ENCODE measurements around the gene HOXA6.

The HOXA6 gene

DNA sequence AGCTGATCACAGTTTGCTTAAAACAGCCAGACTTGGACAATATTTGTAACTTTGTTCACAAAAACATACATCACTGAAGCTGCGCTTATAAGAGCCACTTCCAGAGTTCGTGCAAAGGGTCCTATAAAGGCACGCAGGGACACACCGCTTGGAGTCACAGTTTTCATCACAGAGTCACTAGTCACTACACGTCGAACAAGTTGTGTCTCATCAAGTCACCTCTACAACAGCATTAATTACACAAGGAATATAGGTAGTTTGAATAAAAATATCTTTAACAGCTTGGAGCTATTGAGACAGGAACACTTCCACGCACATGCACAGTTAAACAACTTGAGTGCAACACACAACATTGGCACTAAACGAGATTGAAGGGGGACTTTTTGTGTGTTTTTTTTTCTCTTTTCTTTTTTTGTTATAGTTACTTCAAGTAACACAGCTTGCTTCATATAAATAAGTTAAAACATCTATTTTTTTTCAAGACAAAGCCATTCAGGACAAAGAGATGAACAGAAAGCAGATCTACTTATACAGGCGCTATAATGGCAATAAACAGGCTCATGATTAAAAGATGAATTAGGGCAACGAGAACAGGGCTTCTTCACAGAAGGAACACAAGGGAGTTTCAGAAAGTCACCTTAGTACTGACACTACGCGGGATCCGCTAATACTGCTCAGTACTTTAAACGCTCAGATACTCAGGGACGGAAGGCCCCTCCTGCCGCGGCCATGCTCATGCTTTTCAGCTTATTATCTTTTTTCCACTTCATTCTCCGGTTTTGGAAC, 6.2 kb downstream of the HOXA6 start:
- no peak for DNase-seq

DNA sequence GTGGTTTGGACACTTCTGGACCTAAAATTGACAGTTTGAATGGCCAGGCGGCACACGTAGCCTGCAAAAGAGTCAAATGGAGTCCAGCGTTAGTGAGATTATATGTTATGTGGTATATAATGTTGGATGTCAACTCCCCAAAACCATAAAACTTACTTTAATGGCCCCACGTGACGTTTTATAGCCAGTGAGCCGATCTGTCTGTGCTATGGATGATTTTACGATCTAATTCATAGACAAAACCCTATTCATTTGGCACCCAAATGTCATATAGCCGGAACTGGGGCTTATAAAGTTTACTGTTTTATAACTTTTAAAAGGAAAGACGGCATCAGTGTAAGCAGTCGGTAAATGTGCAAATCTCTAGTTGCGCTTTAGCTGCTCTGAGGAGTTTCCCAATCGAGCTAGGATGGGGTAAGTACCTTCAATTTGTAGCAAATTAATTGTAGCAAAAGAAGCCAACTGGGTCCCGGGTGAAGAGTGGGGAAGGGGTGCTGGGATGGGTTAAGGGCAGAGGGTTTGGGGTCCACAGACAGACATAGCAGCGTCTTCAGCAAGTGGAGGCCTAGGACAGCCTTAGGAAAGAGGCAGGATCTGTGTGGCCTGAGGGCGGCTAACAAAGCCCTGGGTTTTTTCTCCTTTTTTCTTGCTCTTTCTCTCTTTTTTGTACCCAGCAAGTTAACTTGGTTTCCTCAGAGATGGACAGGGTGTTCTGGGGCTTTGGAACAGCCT, 7.3 kb downstream of the HOXA6 start:
- DNase-seq: no peak

GRCh38 chr7:27139334-27140125, 8.0 kb downstream of the HOXA6 start:
- no peak for DNase-seq

DNA sequence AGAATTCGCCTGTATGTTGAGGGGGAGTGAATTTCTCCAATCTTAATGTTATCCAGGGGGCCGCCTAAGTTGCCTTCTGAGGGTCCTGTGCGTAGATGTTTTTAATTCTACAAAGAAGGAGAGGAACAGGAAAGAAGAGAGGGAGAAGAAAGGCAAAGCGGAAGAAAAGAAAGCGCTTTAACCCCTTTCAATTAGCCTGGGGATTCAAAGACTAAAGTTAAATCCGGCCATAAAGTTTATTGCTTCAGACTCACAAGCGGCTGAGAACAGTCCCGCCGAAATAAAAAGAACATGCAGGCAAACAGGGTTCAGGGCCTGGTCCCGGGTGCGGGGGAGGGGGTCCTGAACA, 8.6 kb downstream of the HOXA6 start:
- DNase-seq: no peak

DNA sequence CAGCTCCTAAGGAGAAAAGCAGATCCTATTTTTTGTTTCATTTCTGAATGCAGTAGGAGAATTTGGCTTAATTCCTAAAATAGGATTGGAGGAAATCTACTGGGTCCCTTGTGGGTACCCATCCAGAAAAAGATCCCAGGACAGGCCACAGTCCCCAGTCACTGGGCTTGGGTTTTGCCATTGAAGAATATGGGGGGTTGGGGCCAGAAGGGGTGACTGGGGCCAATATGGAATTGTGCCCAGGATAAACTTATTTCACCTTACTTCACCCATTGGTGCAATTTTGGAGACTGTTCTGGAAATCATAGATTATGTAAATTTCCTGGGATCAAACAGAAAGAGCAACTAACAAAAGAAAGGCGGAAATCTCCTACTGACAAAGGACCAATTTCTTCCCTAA, 9.1 kb downstream of the HOXA6 start:
- no peak for DNase-seq

DNA sequence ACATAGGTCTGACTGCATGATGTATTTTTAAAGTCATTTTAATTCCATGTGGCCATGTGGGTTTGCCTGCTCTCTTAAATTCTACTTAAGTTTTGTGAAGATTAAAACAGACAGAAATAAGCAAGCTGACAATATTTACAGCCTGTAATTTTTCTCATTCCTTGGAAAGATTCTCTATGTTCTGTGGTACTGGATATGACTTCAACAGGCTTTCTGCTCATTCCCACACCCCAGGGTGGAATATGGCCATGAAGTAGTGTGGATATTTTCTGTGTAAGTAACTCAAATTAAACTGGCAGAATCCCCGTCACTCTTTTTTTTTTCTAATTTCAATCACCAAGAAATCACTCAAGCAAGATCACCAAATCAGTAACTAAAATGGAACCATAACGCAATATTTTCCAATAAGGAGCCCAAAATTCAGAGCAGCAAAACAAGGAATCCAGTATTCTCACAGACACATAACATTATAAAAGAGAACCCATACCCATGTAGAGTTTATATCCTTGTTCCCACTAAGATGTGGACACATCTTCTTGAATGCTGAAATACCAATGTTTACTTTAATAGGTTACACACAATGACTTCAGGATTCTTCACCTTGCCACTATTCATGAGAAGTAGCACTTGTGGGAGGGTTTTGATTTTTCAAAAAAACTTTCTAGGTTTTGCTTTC, 9.8 kb downstream of the HOXA6 start:
- DNase-seq: no peak

DNA sequence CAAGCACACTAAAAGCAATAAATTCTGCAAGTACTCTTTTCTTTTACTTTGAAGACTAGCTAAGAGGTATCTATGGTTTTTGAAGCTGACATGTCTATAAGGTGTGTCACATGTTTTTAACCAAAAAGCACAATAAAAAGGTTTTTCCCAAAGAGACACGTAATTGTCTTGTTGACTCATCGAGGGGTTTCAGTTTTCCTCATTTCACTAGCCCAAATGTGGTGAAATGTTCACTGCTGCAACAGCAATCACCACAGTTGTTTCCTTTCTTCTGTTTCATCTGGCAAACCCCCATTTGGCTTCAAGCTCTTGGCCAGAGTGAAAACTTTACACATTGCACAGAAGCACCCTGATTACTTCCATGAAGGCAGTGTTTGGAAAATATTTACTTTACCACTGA, 13.2 kb downstream of the HOXA6 start:
- DNase-seq: no peak

GRCh38 chr7:27133409-27134231, 14.0 kb downstream of the HOXA6 start:
- DNase-seq: no peak

GRCh38 chr7:27132978-27133377, 14.6 kb downstream of the HOXA6 start:
- no peak for DNase-seq

DNA sequence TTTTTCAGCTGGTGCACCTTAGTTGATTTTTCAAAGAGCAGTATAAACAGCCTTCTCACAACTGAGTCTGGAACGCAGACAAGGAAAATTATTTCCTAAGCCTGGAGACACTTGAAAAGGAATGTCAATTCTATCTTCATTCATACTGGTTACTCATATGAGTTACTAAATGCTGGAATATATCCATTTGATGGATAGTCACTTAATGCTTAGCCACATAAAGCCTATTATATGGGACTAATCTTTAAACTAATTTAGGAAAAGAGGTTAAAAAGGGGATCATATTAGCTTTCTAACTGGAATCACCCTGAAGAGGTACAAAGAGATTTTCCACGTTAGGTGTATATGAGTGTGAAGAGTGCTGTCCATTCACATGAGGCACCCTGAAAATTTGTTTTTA, 15.4 kb downstream of the HOXA6 start:
- no peak for DNase-seq

GRCh38 chr7:27131390-27131819, 16.2 kb downstream of the HOXA6 start:
- DNase-seq: no peak

- peak in 9 of 51 donors; percentile 1 to 22 (median 14) for DNase-seq
Observed at GRCh38 chr7:27130540-27131389, 16.8 kb downstream of the HOXA6 start, which contains the start of gene HOXA4. Gene HOXA4 (minus strand): TSS chr7:27130757. CDS start chr7:27130733, 24 bp downstream.

DNA sequence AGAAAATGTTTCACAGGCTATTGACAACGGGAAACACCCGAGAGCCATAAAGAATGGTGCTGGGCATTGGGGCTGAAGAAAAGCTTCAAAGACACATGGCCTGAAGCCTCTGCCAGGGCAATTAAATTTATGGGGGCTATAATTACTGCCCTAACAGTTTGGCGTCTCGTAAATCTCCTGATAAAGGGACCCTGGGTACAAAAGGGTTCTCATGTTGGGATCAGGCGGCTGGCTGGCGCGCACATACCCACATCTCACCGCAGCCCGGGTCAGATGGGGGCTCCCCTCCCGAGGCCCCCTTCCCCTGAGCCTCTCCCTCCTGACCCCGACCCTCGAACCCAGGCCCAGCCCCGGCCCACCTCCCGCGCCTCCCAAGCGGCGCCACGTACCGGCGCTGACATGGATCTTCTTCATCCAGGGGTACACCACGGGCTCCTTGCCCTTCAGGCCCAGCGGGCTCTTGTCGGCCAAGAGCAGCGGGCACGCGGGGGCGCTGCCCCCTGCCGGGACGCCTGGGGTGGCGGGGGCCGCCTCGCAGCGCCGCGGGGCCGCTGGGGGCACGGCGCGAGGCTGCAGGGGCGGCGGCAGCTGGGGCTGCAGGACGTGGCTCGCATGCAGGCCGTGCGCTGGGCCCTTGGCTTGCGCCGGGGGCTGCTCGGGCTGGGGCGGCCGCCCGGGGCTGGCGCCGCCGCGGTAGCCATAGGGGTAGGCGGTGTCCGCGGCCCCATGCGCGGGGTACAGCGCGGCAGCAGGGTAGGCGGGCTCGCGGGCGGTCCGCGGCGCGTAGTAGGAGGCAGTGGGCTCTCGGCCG, 17.6 kb downstream of the HOXA6 start:
- DNase-seq: no peak

DNA sequence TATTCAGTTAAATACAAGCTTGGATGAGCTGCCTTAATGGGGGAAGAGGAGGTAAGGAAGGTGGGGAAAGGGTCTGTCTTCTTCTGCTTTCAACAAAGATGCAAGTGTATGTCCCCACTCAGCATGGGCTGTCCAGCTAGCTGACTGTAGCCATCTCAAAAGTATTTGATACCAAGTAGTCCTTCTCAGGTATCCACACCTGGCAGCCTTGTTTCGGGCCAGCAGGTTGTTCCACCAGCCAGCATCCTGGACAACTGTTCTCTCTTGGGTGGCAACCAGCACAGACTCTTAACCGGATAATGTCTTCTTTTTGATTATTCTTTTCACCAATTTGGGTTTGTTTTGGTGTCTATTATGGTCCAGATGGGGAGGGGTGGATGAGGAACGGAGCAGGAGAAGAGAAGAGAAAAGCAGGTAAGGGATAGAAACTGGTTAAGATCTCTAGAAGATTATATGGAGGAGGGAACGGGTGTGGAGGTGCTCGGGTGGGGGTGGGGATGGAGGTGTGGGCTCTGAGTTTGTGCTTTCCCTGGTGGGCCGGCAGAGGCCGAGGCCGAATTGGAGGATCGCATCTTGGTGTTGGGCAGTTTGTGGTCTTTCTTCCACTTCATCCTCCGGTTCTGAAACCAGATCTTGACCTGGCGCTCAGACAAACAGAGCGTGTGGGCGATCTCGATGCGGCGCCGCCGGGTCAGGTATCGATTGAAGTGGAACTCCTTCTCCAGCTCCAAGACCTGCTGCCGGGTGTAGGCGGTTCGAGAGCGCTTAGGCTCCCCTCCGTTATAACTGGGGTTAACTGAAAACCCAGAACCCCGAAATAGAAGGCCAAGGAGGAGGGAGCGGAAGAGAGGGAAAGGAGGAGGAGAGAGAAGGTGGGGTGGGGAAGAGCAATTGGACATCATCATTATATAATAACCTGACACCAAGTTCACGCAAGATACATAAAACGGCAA, 18.5 kb downstream of the HOXA6 start:
- no peak for DNase-seq

DNA sequence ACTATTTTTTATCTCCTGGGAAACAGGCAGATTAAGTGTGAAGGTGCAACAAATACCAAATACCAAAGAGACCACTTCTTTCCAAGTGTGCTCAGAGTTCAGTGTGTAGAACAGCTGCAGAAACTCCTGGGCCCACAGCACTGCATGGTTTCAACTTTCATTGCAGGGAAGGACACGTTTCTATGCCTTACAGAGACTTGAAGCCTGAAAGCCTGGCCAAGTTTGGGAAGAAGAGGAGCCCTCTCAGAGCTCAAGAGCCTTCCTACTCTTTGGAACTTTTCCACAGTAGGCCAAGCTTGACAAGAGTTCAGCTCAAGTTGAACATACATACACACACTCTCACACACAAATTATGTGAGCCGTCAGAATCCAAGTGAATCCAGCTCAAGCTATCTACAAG, 19.5 kb downstream of the HOXA6 start:
- no peak for DNase-seq

- DNase-seq: no peak
Observed at GRCh38 chr7:27126596-27127327, 20.8 kb downstream of the HOXA6 start.

GRCh38 chr7:27125986-27126394, 21.6 kb downstream of the HOXA6 start:
- DNase-seq: no peak
